ENCODE results near the gene MICAL3.
A peak's percentile ranks its signal among the peaks of the same experiment; 100 is the strongest.
"Not testable (repeated sequence)": the region's sequence is repeated elsewhere in the genome, so short reads cannot be mapped to it uniquely, and the experiment has no call there.

The MICAL3 gene

GRCh38 chr22:18024276-18024939 is at the start of gene MICAL3:
MICAL3 (minus strand) TSS chr22:18024561; CDS start chr22:17906812, 117,749 bp downstream.
- DNase-seq, result peak; percentile 56

DNA sequence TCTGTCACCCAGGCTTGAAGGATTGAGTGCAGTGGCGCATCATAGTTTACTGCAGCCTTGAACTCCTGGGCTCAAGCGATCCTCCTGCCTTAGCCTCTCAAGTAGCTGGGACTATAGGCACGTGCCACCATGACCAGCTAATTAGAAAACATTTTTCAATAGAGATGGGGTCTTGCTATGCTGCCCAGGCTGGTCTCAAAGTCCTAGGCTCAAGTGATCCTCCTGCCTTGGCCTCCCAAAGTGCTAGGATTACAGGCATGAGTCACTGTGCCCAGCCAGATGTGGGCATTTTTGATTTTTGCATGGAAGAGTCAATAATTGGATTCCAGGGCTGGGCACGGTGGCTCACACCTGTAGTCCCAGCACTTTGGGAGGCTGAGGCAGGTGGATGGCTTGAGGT is 49.6 kb upstream of the MICAL3 start:
- DNase-seq, result not testable (repeated sequence)

GRCh38 chr22:18073467-18073866 is 49.1 kb upstream of the MICAL3 start:
- DNase-seq, result no peak

- DNase-seq, result no peak
These were observed 47.6 kb upstream of the MICAL3 start for GRCh38 chr22:18071968-18072310.

GRCh38 chr22:18071307-18071967 is 47.1 kb upstream of the MICAL3 start:
- not testable (repeated sequence) for DNase-seq

GRCh38 chr22:18070556-18071306 is 46.4 kb upstream of the MICAL3 start:
- no peak for DNase-seq

DNA sequence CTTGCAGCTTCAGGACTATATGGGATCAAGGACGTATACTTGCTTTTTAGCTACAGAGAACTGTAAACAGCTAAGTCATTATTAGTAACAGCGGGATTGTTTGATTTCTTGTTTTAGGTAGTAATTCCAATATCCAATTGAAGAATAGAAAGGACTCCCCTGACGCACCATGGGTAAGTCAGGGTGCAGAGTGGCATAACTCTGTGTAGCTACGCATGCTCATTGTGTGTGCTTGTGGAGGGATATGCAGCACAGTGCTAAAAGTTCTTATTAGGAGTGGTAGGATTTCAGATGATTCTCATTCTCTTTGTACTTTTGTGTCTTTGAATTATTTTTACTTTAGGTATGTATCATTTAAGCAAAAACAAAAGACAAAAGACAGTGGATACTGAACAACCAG is 45.7 kb upstream of the MICAL3 start:
- no peak for DNase-seq

DNA sequence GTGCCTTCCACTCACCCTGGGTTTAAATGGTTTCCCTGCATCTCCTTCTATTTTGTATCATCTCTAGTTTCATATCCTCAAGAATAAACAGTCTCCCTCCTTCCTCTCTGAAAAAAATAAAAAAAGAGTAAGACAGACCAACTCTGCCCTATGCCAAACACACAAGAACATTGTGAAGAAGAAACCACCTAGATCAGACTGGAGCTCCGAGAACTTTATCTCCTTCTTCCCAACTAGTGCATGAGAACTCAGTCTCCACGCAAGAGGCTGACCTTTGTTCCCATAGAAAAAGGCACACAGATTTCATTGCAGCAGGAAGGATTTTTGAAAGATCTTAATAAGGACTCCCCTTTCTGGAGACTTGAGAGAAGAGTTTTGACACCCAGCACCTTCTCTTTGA is 44.7 kb upstream of the MICAL3 start:
- no peak for DNase-seq

DNA sequence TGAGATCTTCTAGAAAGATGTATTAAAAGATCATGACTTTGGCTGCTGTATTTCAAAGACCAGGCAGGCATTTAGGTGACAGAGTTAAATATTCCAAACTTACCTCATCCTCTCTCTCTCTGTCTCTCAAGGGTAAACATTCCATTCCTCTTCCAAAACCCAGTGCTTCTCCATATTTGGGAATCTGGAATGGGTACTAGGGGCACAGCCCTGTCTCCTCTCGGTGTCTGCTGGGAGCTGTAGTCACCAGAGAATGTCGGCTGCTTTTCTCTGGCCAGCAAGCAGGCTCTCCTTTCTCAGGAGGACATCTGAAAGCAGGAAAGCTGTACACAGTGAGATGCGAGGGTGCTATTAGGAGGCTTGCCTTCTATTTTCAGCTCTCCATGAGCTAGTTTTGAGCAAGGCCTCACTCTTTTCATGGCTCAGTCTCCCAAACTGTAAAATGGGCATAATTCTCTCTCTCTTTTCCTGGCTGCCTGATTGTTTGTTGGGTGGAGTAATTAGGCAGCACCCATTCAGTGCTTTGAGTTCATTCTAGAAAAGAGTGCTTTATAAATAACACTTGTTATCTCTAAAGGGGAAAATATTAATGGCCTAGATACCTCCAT is 44.1 kb upstream of the MICAL3 start:
- DNase-seq, result no peak

DNA sequence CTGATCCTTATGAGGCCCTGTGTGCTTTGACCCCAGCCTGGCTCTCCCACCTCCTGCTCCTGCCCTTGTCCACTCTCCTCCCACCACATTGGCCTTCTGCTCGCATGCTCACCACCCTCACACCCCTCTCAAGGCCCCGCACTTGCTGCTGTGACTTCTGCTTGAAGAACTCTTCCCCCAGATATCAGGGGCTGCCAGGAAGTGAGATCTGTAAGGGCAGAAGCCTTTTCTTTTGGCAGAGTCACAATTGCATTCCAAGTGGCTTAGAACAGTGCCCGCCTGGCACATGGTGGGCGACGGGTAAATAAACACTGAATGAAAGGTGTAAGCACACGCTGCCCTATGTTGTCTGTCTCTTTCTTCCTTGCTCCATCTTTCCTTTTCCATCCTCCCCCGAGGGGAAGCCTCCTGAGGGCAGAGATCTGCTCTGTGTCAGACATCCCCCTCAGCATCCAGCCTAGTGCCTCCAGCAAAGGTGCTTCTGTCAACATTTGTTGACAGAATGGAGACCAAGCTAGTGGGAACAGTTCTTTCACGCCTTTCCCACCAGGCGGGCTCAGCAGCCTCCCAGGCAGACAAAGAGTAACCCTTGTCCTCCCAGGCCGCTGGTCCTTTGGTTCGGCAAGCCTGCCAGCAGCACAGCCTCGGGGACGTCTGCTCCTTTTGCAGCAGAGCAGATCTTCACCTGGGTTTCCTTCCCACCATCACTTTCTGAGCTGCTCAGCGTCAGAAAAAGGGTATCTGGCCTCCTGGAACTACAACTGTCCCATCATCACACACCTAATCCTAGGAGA is 43.4 kb upstream of the MICAL3 start:
- no peak for DNase-seq

DNA sequence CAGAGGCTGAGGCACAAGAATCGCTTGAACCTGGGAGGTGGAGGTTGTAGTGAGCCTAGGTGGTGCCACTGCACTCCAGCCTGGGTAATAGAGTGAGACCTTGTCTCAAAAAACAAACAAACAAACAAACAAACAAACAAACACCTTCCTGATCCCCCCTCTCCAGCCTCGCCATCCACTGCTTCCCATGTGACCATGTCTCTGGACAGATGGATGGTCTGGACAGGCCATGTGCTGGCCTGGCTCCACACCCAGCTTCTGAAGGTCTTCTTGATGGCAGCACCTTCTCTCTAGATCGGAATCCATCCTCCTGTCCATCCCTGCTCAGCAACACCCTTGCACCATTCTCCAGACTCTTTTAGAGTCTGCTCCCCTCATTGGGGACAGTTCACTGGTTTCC is 42.8 kb upstream of the MICAL3 start:
- DNase-seq, result no peak

DNA sequence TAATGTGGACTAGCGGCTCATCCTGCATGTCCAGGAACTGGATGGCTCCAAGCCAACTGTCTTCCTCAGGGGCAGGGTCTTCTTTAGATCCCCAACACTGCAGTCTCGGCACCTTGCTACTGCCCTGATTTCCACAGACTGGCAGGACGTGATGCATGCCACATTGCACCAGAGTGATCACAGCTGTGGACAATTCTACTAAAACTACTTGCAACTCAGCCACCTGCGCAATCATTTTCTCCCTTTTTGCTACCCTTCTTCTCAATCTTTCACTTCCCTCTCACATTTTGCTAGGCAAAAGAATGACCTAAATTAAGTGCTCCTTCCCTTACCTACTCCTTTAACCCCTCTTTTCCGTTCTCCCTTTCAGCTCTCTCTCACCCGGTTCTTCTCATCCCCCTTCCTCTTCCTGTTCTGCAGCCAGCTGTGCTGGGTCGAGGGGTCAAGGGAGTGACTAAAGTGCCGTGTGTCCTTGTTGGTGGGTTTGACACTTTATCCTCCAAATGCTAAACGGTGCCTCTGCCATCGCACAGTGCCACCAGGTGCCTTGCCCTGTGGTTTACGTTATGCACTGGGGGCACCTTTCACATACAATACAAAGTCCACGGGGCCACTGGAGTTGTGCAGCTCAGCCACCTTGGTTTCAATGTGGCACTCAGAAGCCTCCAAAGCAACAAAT is 42.0 kb upstream of the MICAL3 start:
- DNase-seq, result no peak

- DNase-seq, result no peak
These were observed 40.9 kb upstream of the MICAL3 start for GRCh38 chr22:18065256-18065655.

DNA sequence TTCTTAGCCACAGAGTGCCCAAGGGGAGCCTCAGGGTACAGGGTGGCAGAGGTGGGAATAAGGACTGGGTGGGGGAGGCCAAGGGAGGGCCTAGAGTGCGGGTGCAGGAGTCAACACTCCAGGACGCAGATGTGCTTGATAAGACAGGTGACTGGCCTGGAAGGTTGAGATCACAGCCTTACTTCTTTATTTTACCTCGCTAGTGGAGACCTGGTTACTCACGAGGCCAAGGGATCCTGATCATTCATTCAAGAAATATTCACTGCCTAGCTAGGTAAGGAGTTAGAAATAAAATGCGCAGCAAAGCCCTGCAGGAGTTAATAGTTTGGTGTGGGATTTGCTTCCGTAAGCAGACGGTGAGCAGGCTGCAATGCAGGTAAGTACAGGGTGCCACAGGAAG is 40.3 kb upstream of the MICAL3 start:
- no peak for DNase-seq

- not testable (repeated sequence) for DNase-seq
These were observed 39.4 kb upstream of the MICAL3 start for GRCh38 chr22:18063715-18064114.

- no peak for DNase-seq
These were observed 38.9 kb upstream of the MICAL3 start for GRCh38 chr22:18063306-18063705.

- DNase-seq, result no peak
These were observed 38.1 kb upstream of the MICAL3 start for GRCh38 chr22:18062421-18062820.

DNA sequence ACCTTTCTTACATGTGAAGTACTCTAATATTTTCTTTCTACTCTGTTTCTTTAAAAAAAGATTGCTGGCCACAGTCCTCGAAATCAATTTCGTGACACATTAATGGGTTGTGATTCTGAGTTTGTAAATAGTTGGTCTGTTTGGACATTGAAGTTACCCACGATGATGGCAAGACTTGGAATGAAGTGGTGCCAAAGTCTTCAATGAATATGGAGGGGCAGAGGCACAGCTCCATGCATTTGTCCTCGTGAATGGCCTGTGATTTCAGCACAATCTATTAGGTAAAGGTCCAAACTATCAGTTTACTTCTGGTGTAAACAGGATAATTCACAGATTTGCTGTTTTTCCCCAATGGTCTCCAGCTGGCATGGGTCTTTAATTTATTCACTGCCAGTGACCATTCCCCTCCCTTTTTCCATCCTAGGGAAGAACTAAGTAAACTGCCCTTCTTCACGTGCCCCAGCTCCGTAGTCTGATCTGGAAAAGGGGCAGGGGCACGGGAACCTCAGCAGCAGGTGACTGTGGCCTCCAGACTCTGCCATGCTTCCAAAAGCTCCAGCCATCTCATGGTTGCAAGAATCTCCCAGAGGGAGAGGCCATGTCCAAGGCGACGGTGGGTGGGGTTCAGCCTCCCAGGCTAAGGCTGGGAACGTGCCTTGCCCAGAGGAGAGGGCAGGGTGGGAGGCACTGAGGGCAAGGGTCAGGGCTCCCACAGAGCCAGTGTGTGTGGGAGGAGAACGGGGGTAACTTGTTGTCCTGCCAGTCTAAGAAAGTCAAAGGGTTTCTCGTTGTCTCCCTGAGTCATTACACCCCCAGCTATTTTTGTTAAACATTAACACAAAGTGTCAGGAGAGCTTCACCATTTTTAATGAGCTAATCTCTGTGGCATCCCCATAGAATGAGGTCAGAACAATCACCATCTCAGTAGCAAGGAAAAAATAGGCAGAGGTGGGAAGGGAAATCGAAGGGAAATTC is 36.6 kb upstream of the MICAL3 start:
- DNase-seq, result no peak

- DNase-seq, result no peak
These were observed 35.6 kb upstream of the MICAL3 start for GRCh38 chr22:18059991-18060390.

DNA sequence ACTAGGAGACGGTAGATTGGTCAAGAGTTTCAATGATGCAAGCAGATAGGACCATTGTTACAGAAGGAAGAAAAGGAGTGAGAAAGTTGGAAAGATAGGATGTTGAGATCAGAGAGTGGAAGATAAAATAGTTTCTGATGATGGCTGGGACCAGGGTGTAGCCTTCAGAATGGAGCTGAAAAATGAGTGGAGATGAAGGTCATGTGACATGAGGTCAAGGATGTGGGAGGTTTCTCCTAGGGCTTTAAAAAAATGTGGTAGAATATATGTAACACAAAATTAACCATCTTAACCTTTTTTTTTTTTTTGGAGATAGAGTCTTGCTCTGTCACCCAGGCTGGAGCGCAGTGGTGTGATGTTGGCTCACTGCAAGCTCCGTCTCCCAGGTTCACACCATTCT is 35.1 kb upstream of the MICAL3 start:
- DNase-seq, result no peak

GRCh38 chr22:18059094-18059417 is 34.7 kb upstream of the MICAL3 start:
- no peak for DNase-seq

Data from activated CD4-positive, alpha-beta T cell treated with anti-CD3 and anti-CD28 coated beads, Interleukin-2, amount 50 U/mL, for 16 hours (primary cell).